Globus pallidus (tissue), 1 donor: Measurements from ENCODE around the gene LRRC8D.
"Not testable (repeated sequence)": the region's sequence is repeated elsewhere in the genome, so short reads cannot be mapped to it uniquely, and the experiment has no call there.

Source experiments
- DNase-seq: peaks from one replicate; pipeline ENCODE4 v3.0.0-alpha.2; 2015; ENCODE audit warnings: low spot score

Gene LRRC8D

DNA sequence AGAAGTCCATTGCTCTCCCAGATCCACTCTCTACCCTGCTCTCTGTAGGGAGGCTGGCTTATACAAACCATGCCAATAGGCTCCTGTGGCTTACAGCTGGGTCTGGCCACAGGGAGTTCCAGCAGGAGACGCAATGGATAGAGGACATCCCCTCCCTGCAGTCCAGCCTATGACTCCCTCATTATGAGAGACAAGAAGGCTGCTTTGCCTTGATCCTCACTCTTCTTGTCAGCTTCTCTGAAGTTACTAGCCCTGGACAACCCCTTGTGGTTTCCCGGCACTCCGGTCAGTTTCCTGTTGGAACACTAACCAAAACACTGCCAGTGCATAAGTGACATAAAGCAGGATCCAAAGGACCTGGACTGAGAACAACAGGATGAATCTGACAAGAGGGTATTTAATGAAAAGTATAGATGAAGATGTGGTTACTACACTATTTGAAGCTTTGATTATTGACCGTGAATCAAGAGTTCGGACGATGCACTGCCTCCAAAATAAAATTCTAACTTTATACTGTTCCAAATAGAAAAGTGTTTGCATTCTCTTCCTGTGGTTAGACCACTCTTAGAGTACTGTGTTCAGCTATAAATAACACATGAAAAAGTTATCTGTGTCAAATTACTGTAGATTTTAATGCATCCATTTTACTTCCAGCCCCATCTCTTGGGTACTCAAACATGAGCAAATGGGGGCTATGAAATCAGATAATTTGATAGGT, 141.4 kb downstream of the LRRC8D start:
- DNase-seq = no peak

DNA sequence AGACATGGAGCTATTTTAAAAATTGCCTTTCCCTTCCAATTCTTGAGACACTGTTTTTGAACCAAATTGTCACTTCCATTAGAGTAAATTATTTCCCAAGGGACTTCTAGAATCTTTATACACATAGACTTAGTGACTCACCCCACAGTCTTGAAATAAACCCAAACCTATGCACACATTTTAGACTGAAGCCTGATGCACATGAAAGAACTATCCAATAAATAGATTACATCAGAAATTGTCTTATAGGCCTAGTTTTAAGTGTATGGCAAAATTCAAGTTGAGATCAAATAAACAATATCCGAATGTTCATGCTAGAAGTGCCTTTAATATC, 141.9 kb downstream of the LRRC8D start:
- DNase-seq = no peak

DNA sequence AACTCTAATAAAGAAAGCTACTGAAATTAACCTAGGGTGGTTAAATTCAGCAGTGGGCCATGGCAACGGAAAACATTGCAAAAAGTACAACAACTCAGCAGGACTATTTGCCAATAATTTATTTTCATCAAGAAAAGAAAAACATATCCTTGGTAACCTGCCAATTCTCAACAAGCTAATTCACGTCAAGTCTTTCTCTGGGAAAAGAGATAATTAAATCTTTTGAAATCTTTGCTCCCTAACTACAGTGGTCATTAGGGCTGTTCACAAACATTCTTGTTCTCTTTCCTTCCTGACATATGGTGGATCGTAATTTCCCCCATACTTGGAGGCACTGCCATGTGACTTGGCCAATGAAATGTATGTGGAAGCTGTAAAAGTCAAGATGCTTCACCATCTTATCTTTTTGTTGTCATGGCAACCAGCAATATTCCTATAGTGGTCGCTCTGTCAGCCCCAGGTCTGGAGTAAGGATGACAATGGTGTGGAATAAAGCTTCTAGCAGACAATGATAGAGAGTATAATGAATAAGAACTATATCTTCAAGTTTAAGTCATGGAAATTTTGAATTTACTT, 144.4 kb downstream of the LRRC8D start:
- no peak for DNase-seq

DNA sequence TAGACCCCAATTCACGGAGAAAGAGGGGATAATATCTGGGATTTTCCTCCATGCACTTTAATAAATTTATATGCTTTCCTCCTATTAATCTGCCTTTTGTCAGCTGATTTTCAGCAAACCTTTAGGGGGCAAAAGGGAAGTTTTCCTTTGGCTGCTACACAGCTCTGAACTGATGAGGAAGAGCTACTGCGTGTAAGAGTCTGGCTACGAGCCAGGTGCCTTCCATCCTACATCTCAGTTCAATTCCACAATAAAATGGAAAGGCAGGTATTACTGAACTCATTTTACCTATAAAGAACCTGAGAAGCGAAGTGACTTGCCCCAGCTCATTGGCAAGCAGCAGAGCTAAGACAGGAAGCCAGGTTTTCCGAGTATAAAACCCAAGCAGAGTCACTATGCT, 145.8 kb downstream of the LRRC8D start:
- DNase-seq = no peak

DNA sequence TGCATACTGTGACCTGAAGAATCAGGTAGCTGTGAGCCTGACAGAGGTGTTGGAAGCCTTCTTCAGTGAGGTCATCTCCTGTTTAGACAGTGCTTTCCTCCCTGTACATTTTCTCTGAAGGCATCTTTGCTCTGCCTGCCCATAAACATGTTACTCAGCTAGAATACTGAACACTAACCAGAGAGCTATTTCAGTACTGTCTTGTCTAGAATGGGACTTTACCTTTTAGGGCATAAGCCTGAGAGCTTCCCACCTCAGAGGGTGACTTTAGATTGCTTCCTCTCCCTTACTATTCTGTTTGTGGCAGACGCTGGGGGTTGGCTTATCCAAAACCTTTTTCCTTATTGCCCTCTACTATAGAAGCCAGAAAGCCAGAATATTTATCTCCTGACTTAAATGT, 150.8 kb downstream of the LRRC8D start:
- DNase-seq = no peak

DNA sequence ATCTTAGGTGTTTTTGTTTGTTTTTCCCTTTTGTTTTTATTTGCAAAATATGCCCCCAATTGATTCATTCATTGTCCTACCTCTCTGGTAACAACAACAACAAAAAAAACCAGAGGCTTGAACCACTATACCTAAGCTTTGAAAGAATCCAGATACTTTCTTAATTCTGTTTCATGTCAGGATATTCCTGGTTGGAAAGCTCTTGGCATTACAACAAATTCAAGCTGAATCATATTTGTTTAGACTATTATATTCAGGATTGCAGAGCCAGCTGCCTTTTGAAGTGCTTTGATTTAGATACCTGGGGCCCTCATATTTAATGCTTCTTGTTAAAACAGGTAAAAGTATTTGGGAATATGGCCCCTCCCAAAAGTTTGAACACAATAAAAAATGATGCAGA, 151.2 kb downstream of the LRRC8D start:
- no peak for DNase-seq

DNA sequence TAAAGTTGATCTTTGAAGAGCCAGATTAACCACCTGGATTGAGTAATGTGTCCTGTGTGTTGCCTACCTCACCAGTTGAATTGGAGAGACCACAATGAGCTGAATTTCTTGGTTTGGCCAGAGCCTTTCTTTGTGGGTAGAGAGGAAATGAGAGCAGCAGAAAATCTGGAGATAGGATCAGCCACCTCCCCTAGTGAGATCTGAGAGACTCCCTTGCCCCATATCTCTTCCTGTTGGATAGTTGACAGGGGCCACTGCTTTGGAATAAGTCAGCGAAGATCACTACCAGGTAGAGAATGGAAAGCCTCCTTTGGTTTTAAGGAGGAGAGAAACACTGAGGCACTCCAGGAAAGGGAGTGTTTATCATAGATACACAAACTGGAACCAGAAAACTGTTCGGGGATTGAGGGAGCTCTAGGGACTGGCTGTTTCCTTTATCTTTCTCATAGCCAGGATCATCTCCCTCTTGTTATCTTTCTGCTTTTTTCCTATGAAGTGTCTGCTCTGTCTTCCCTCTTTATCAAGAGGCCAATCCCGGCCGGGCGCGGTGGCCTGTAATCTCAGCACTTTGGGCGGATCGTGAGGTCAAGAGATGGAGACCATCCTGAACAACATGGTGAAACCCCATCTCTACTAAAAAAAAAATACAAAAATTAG, 152.8 kb downstream of the LRRC8D start:
- no peak for DNase-seq

DNA sequence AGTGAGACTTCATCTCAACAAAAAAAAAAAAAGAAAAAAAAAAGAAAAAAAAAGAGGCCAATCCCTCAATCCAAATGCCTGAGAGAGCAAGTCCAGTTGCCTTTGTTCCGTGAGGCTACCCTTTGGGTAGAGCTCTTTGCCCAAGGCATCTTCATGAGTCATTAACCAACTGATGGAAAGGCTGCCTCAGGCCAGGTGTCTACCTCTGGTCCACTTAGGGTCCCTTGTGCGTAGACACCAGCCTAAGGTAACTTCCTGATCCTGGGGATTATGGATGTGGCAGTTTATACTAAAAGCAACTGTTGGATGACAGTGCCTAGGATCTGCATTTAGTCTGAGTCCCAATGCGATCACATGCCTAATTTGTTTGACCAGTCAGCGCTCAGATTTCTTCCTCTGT, 153.4 kb downstream of the LRRC8D start:
- no peak for DNase-seq

DNA sequence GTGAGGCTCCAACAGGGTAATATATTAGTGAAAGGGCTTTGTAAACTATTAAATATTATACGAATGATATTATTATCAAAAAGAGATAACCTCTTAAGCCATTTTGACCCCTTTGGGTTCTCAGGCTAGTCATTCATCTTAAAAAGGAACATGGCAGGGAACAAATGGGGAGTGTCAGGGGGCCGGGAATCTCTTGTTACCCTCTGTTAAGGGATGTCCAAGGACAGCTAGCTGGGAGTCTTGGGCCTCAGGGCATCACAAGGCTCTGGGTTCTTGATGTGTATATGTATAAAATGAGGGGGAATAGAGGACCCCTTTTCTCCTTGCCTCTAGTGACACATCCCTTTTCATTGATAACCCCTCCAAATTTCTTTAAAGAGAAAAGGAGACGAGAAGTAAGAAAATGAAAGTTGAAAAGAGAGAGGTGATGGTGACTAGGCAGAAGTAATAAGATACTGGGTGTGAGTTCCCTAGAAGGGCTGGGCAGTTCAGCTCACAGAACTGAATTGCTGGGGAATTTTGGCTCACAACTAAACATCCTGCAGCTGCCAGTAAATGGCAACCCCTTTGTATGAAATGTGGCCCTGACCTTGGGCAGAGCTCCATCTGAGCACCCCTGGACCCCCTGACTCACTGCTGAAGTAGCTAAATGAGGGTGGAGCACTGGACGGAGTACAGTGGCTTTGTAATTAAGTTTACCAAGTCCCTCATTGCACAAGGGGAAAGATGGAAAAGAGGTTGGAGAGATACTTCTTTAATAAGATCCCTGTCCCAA, 154.1 kb downstream of the LRRC8D start:
- no peak for DNase-seq

DNA sequence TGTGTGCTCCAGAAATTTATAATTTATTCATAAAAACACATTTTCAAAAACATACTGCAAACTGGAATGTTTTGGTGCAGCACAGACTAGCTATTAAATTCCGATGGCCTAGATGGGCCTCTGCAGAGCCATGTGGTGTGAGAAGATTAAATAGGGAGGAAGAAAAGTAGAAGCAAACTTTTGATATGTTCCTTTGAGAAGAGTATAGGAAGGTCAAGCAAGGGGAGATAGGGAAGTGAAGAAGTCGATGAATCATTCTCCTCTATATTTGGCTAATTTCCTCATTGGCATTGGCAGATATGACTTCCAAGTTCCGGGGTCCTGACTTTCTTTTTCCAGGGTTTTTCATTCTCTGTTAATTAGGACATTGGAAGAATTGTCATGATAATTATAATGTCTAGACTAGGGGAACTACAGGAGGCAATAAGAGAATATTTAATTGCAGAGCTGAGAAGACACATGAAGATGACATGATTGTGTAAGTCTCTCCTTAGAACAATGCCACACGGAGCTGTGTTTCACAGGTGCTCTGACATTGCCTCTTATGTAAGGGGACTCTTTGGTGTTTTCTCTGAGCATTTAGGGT, 154.8 kb downstream of the LRRC8D start:
- no peak for DNase-seq

DNA sequence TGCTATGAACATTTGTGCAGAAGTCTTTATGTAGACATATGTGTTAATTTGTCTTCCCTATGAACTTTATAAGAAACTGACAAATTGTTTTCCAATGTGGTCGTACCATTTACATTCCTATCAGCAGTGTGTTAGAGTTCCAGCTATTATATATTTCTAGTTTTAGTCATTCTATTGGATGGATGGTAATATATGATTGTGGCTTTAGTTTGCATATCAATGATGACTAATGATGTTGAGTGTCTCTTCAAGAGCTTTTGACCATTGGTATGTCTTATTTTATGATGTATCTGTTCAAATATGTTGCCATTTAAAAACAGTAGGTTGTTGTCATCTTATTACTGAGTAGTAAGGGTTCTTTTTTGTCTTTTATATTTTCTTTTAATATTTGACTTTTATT, 157.9 kb downstream of the LRRC8D start:
- no peak for DNase-seq

DNA sequence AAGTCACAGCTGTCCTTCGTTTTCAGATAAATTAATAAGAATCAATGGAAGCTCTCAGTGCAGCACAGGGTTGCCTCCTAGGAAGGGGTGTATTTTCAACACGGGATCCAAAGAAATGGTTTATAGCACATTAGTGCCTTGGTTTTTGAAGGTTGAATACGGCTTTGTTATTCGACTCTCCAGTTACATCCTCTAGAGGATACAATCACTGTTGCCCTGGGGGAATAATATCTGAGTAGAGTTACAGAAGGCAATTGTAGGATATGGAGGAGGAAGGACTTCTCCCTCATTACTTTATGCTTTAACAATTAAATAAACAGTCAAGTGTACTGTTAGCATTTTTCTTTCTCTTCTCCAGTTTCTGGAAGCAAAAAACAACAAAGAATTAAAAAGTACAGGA, 159.8 kb downstream of the LRRC8D start:
- DNase-seq = no peak

DNA sequence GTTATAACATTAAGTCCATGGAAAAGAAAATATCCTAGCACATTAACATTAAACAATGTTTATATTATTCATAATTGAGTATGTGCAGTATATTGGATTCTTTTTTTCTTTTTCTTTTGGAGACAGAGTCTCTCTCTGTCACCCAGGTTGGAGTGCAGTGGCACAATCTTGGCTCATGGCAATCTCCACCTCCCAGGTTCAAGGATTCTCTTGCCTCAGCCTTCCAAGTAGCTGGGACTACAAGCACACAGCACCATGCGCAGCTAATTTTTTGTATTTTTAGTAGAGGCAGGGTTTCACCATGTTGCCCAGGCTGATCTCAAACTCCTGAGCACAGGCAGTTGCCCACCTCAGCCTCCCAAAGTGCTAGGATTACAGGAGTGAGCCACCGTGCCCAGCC, 162.0 kb downstream of the LRRC8D start:
- not testable (repeated sequence) for DNase-seq

DNA sequence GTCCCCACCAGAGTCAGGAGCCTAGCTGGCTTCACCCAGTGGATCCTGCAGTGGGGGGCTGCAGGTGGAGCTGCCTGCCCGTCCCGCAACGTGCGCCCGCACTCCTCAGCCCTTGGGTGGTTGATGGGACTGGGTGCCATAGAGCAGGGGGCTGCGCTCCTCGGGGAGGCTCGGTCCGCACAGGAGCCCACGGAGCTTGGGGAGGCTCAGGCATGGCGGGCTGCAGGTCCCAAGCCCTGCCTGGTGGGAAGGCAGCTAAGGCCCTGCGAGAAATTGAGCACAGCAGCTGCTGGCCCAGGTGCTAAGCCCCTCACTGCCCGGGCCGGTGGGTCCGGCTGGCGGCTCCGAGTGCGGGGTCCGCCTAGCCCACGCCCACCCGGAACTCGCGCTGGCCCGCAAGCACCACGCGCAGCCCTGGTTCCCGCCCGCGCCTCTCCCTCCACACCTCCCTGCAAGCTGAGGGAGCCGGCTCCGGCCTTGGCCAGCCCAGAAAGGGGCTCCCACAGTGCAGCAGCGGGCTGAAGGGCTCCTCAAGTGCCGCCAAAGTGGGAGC, 163.8 kb downstream of the LRRC8D start:
- DNase-seq = not testable (repeated sequence)

DNA sequence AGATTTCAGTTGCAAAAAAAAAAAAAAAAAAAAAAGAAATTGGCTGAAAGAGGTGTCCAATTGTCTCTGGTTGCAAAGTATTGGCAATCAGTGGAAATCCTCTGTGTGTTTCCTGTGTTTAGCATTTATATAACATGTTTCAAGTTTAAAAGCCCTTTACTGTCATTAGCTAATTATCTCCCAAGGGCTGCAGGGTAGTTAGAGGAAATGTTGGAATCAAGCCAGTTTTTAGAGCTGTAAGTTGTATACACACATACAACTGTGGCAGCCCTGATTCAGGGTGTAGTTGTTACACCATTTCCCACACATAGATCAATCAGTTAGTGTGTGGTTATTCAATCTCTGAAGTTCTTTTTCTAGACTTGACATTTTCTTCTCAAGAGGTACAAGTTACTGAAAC, 165.2 kb downstream of the LRRC8D start:
- no peak for DNase-seq
